NB4 (cell line): ENCODE data around the gene MFGE8.

Experiments
- DNase-seq: peaks from one replicate; pipeline ENCODE4 v3.0.0; 2010; ENCODE audit warnings: low read depth
- H3K4me3 ChIP-seq: one replicate; pipeline ENCODE4 v1.5.1; 2011; ENCODE audit warnings: mild to moderate bottlenecking, low read depth, low read length, moderate library complexity
- MYC ChIP-seq: IDR thresholded peaks from 2 replicates; pipeline ENCODE4 v1.6.1; 2011; ENCODE audit warnings: low read depth, low read length
- POLR2A ChIP-seq: IDR thresholded peaks from 2 replicates; pipeline ENCODE4 v1.6.1; 2011; ENCODE audit warnings: mild to moderate bottlenecking; ENCODE audit not compliant: insufficient read length; ENCODE audit errors: extremely low read depth
- TF ChIP-seq, protein P1 (sequence below): IDR thresholded peaks from one replicate; pipeline ENCODE4 v1.5.1; 2012; ENCODE audit warnings: low read depth, low read length
- TF ChIP-seq, protein P2 (sequence below): IDR thresholded peaks from 2 replicates; pipeline ENCODE4 v1.6.1; 2011; ENCODE audit warnings: low read depth, low read length

The MFGE8 gene

GRCh38 chr15:88905576-88905975 lies 7.6 kb downstream of the MFGE8 start:
- TF ChIP-seq MYC: no peak
- TF ChIP-seq, protein P1, sequence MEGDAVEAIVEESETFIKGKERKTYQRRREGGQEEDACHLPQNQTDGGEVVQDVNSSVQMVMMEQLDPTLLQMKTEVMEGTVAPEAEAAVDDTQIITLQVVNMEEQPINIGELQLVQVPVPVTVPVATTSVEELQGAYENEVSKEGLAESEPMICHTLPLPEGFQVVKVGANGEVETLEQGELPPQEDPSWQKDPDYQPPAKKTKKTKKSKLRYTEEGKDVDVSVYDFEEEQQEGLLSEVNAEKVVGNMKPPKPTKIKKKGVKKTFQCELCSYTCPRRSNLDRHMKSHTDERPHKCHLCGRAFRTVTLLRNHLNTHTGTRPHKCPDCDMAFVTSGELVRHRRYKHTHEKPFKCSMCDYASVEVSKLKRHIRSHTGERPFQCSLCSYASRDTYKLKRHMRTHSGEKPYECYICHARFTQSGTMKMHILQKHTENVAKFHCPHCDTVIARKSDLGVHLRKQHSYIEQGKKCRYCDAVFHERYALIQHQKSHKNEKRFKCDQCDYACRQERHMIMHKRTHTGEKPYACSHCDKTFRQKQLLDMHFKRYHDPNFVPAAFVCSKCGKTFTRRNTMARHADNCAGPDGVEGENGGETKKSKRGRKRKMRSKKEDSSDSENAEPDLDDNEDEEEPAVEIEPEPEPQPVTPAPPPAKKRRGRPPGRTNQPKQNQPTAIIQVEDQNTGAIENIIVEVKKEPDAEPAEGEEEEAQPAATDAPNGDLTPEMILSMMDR: no peak
- TF ChIP-seq, protein P2, sequence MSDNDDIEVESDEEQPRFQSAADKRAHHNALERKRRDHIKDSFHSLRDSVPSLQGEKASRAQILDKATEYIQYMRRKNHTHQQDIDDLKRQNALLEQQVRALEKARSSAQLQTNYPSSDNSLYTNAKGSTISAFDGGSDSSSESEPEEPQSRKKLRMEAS: no peak
- no peak for TF ChIP-seq POLR2A
- no peak for DNase-seq
- H3K4me3 ChIP-seq: no peak overlapping the region

GRCh38 chr15:88904624-88905327 lies 8.4 kb downstream of the MFGE8 start:
- no peak overlapping the region for H3K4me3 ChIP-seq
- TF ChIP-seq MYC: no peak
- no peak for TF ChIP-seq POLR2A
- TF ChIP-seq, protein P1: peak; percentile 98
- TF ChIP-seq, protein P2: no peak
- DNase-seq: peak; percentile 76

GRCh38 chr15:88904257-88904623 lies 8.9 kb downstream of the MFGE8 start:
- TF ChIP-seq POLR2A (no peak), MYC (no peak)
- TF ChIP-seq, protein P2: no peak
- TF ChIP-seq, protein P1: no peak
- H3K4me3 ChIP-seq: no peak overlapping the region
- no peak for DNase-seq

DNA sequence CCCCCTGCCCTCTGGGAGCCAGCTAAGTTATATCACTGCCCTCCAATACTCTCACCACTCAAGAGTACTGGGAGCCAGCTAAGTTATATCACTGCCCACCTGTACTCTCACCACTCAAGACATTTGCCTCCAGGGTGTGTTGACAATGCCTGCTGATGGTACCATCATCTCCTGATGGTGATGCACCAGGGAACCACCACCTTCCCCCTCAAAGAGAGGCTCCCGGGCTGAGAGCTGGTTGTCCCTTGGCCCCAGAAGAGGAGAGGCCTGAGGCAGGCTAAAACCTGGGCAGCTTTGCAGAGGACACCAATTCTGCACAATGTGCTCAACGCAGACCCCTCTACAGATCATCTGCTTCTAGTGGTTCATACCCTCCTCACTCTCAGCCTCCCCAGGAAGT lies 10.3 kb downstream of the MFGE8 start:
- no peak overlapping the region for H3K4me3 ChIP-seq
- TF ChIP-seq, protein P2: no peak
- TF ChIP-seq, protein P1: no peak
- TF ChIP-seq MYC (no peak), POLR2A (no peak)
- DNase-seq: no peak

DNA sequence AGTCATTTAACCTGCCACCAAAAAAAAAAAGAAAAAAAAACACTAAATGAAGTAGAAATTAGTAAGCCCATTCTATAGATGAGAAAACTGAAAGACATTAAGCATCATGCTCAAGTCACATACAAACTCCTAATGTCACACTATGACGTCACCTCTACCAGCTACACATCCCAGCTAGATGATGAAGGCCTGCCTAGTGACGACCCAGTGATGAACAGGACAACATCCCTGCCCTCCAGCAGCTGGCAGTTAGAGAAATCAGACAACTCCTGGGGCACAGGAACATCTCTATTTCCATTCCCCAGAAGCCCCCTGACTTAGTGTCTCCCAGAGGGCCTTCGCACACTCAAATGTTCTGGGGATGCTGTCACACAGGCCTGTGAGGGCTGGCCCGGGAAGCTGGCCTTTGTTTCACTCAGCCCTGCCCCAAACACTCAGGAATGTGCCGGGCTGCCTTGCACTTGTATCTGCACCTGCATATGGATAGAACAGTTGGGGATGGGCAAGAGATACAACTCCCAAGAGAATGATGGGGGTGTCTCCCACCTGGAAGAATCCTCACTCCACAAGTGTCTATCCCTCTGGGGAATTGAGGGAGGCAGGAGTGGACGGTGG lies 10.9 kb downstream of the MFGE8 start:
- no peak overlapping the region for H3K4me3 ChIP-seq
- no peak for DNase-seq
- TF ChIP-seq, protein P2: no peak
- TF ChIP-seq MYC (no peak), POLR2A (no peak)
- TF ChIP-seq, protein P1: no peak
